Ishikawa (cell line): ENCODE measurements around the gene TAF4.

Experiments
- CEBPB ChIP-seq: IDR thresholded peaks from 2 replicates; pipeline ENCODE4 v1.6.1; 2012
- CREB1 ChIP-seq: IDR thresholded peaks from 2 replicates; pipeline ENCODE4 v1.6.1; 2012; ENCODE audit warnings: low read depth
- EGR1 ChIP-seq: IDR thresholded peaks from 2 replicates; pipeline ENCODE4 v1.6.1; 2012
- EP300 ChIP-seq: IDR thresholded peaks from 2 replicates; pipeline ENCODE4 v1.6.1; 2012; ENCODE audit warnings: borderline replicate concordance
- FOXM1 ChIP-seq: IDR thresholded peaks from 2 replicates; pipeline ENCODE4 v1.6.1; 2012; ENCODE audit warnings: low read depth, borderline replicate concordance
- NFIC ChIP-seq: IDR thresholded peaks from 2 replicates; pipeline ENCODE4 v1.6.1; 2012
- RAD21 ChIP-seq: IDR thresholded peaks from 2 replicates; pipeline ENCODE4 v1.6.1; 2012; ENCODE audit warnings: low read depth
- TAF1 ChIP-seq: IDR thresholded peaks from 2 replicates; pipeline ENCODE4 v1.6.1; 2012; ENCODE audit warnings: low read depth, mild to moderate bottlenecking
- TCF12 ChIP-seq: IDR thresholded peaks from 2 replicates; pipeline ENCODE4 v1.6.1; 2012; ENCODE audit warnings: low read depth
- TEAD4 ChIP-seq: IDR thresholded peaks from 2 replicates; pipeline ENCODE4 v1.6.1; 2012
- YY1 ChIP-seq: IDR thresholded peaks from 2 replicates; pipeline ENCODE4 v1.6.1; 2012; ENCODE audit warnings: low read depth
- ZBTB7A ChIP-seq: IDR thresholded peaks from 2 replicates; pipeline ENCODE4 v1.6.1; 2012; ENCODE audit warnings: low read depth
- TF ChIP-seq, protein P1 (sequence below): IDR thresholded peaks from 2 replicates; pipeline ENCODE4 v1.6.1; 2012; ENCODE audit warnings: low read depth, mild to moderate bottlenecking
- TF ChIP-seq, protein P2 (sequence below): IDR thresholded peaks from 2 replicates; pipeline ENCODE4 v1.6.1; 2012
- TF ChIP-seq, protein P3 (sequence below): IDR thresholded peaks from 2 replicates; pipeline ENCODE4 v1.6.1; 2012

Gene TAF4

DNA sequence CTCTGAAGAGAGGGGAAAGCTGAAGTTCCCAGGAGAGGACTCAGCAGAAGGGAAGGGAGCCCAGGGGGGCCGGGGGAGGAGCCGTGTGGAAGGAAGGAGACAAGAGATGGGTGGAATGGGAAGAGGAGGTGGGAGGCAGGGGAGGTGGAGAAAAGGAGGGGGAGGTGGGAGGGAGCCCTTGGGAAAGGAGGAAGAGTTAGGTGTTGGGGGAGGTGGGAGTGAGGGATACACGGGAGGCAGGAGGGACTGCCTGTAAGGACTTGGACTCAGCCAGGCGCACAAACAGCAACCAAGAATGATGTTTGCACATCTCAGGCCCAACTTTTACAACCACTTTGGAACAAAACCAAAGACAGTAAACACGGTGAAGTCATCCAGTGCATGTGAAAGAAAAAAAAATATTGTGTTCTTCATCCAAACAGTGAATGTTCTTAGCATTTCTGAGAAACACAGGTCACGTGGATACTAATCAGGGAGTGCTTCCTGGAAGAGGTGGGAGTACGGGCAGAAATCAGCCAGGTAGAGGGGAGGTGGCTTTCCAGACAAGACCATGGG lies 39.2 kb upstream of the TAF4 start:
- TF ChIP-seq FOXM1 (no peak), ZBTB7A (no peak), TAF1 (no peak), EGR1 (no peak), RAD21 (no peak), YY1 (no peak), CEBPB (no peak), CREB1 (no peak), NFIC (no peak), TEAD4 (no peak), EP300 (no peak), TCF12 (no peak)
- TF ChIP-seq, protein P1, sequence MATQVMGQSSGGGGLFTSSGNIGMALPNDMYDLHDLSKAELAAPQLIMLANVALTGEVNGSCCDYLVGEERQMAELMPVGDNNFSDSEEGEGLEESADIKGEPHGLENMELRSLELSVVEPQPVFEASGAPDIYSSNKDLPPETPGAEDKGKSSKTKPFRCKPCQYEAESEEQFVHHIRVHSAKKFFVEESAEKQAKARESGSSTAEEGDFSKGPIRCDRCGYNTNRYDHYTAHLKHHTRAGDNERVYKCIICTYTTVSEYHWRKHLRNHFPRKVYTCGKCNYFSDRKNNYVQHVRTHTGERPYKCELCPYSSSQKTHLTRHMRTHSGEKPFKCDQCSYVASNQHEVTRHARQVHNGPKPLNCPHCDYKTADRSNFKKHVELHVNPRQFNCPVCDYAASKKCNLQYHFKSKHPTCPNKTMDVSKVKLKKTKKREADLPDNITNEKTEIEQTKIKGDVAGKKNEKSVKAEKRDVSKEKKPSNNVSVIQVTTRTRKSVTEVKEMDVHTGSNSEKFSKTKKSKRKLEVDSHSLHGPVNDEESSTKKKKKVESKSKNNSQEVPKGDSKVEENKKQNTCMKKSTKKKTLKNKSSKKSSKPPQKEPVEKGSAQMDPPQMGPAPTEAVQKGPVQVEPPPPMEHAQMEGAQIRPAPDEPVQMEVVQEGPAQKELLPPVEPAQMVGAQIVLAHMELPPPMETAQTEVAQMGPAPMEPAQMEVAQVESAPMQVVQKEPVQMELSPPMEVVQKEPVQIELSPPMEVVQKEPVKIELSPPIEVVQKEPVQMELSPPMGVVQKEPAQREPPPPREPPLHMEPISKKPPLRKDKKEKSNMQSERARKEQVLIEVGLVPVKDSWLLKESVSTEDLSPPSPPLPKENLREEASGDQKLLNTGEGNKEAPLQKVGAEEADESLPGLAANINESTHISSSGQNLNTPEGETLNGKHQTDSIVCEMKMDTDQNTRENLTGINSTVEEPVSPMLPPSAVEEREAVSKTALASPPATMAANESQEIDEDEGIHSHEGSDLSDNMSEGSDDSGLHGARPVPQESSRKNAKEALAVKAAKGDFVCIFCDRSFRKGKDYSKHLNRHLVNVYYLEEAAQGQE: no peak
- TF ChIP-seq, protein P2, sequence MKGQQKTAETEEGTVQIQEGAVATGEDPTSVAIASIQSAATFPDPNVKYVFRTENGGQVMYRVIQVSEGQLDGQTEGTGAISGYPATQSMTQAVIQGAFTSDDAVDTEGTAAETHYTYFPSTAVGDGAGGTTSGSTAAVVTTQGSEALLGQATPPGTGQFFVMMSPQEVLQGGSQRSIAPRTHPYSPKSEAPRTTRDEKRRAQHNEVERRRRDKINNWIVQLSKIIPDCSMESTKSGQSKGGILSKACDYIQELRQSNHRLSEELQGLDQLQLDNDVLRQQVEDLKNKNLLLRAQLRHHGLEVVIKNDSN: no peak
- TF ChIP-seq, protein P3, sequence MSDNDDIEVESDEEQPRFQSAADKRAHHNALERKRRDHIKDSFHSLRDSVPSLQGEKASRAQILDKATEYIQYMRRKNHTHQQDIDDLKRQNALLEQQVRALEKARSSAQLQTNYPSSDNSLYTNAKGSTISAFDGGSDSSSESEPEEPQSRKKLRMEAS: no peak

DNA sequence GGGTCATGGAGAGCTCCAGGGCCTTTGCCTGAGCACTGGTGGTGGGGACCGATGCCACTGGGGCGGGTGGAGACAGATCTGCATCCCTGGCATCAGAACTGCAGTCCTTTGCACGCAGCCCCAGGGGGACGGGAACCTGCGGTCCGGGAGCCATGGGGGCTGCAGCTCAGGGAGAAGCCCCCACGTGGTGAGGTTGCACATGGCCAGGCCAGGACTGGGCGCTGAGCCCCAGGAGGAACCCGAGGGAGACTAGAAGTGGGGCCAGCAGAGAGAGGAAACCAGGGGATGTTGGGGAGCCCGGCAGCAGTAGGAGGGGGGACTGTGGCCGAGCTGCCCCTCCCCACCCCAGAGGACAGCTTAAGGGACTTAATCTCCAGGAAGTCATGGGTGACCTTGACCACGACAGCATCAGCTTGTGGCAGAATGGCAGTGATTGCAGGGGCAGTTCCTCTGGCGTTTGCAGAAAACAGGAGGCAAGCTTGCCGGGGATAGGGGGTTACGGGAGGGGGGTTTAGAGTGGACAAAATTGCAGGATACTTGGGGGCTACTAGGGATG lies 38.6 kb upstream of the TAF4 start:
- no peak for TF ChIP-seq EGR1
- no peak for TF ChIP-seq NFIC
- no peak for TF ChIP-seq TEAD4
- TF ChIP-seq CREB1: no peak
- no peak for TF ChIP-seq CEBPB
- TF ChIP-seq, protein P2: no peak
- TF ChIP-seq, protein P1: no peak
- TF ChIP-seq TAF1: no peak
- TF ChIP-seq, protein P3: no peak
- no peak for TF ChIP-seq FOXM1
- TF ChIP-seq YY1: no peak
- no peak for TF ChIP-seq TCF12
- TF ChIP-seq RAD21: no peak
- TF ChIP-seq ZBTB7A: no peak

DNA sequence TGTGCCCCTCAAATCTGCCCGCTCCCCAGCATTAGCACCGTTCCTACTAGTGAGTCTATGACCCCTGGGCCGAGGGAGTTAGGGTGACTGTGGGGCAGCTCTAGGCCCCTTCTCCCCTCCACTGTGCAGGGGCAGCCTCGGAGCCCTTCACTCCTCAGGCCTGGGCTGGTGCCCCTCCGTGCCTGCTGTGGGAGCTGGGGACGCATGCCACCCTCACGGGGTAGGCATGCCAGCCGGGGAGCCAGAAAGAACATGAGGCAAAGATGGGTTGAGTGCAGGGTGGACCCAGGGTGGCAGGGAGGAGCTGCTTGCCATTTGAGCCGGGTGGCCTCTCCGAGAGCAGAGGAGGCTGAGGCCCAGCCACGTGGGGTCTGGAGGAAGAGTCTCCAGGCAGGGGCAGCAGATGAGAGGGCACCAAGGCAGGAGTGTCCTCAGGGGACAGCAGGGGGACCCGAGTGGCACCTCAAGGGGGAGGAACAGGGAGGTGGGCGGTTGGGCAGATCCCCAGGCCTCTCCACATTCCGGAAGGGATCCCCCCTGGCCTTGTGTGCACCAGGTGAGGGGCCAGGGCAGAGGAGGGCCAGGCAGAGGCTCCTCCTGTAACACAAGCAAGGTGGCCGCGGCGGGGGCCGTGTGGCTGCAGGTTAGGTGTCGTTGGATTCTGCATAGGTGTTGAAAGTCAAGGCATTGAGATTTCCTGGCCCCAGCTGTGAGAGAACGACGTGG lies 38.0 kb upstream of the TAF4 start:
- TF ChIP-seq RAD21: no peak
- TF ChIP-seq, protein P3: no peak
- TF ChIP-seq EGR1: no peak
- TF ChIP-seq, protein P2: no peak
- TF ChIP-seq, protein P1: no peak
- no peak for TF ChIP-seq CREB1
- no peak for TF ChIP-seq CEBPB
- TF ChIP-seq EP300: no peak

DNA sequence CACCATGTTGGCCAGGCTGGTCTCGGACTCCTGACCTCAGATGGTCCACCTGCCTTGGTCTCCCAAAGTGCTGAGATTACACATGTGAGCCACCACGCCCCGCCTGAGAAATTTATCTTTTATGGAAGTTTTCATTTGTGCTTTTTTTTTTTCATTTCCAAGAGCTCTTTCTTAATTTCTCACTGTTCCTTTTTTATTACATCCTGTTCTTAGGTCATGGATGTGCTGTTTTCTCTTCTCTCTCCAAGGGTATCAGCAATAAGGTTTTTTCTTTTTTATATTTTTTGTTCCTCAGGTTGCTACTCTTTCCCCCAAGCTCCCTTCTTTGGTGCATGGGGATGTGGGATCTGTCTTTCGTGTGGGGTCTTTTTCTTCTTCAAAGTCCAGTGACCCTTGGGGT lies 35.4 kb upstream of the TAF4 start:
- TF ChIP-seq, protein P2: no peak
- no peak for TF ChIP-seq TAF1
